ENCODE data around the gene ORC4. TPM values are rescaled to one million over a fixed set of nuclear protein-coding genes. Genes with fewer than 3 reads are reported as not detected.

ORC4 gene
- total RNA-seq, 1 experiment from 2014 or later = 72.9 TPM

- Histone ChIP-seq H2AFZ (ENCODE audit: low read length) (no peak overlapping the region), H3K4me2 (ENCODE audit: insufficient read depth, insufficient read length, low read length) (no peak overlapping the region), H3K4me1 (ENCODE audit: insufficient read depth, low read length) (no peaks in the 10 kb centered on the region), H4K91ac (ENCODE audit: insufficient read length, low read depth, low read length) (no peak overlapping the region), H3K4ac (ENCODE audit: low read depth, low read length) (no peak overlapping the region), H2BK5ac (ENCODE audit: insufficient read length, low read length) (no peak overlapping the region), H3K56ac (ENCODE audit: insufficient read length, low read depth, low read length) (no peak overlapping the region), H4K5ac (ENCODE audit: insufficient read length, low read depth, low read length) (no peak overlapping the region), H2AK5ac (ENCODE audit: insufficient read length, low read length) (no peak overlapping the region), H3T11ph (ENCODE audit: low read length) (no peak overlapping the region), H3K27me3 (ENCODE audit: insufficient read depth, low read length) (no peaks in the 10 kb centered on the region), H3K14ac (ENCODE audit: insufficient read depth, low read length) (no peak overlapping the region), H4K20me1 (ENCODE audit: control insufficient read depth, insufficient read depth, insufficient read length) (no peaks in the 10 kb centered on the region), H3K79me2 (ENCODE audit: insufficient read depth, low read length) (no peaks in the 10 kb centered on the region), H3K23me2 (ENCODE audit: insufficient read length, low read depth, low read length, poor library complexity, severe bottlenecking) (no peaks in the 10 kb centered on the region), H2BK15ac (ENCODE audit: low read depth, low read length) (no peak overlapping the region), H3K9ac (ENCODE audit: extremely low read depth, insufficient read length, low read length) (no peak overlapping the region), H3K27ac (ENCODE audit: insufficient read length, low read depth, low read length) (no peak overlapping the region), H2BK120ac (ENCODE audit: low read depth, low read length, poor library complexity, severe bottlenecking) (no peak overlapping the region), H3K23ac (ENCODE audit: insufficient read length, low read depth, low read length) (no peak overlapping the region), H3K9me3 (ENCODE audit: control insufficient read depth, low read depth, low read length) (no peaks in the 10 kb centered on the region), H2BK12ac (ENCODE audit: insufficient read length, low read depth, low read length) (no peak overlapping the region), H4K8ac (replicated peaks; ENCODE audit: insufficient read length, low read depth, low read length) (no peak overlapping the region), H3K18ac (ENCODE audit: insufficient read length, low read depth, low read length) (no peak overlapping the region), H3K79me1 (ENCODE audit: insufficient read depth, low read depth, low read length, poor library complexity, severe bottlenecking) (no peaks in the 10 kb centered on the region), H2BK20ac (ENCODE audit: low read depth, low read length, poor library complexity, severe bottlenecking) (no peak overlapping the region)
- DNase-seq = no peak
- no peaks in the 10 kb centered on the region for H3K27me3 Mint-ChIP-seq (ENCODE audit: low read depth)
- no peak for TF ChIP-seq CTCF (conservative IDR thresholded peaks at IDR 0.05)
- no peaks in the 10 kb centered on the region for H3K9me3 Mint-ChIP-seq
- no peak overlapping the region for H3K4me3 Mint-ChIP-seq
- no CpG with 5 or more reads among the region's 1 CpG for WGBS (ENCODE audit: extremely low coverage, insufficient read length, low lambda C conversion rate)
- no peak overlapping the region for H3K27ac Mint-ChIP-seq
- H3K36me3 Mint-ChIP-seq (ENCODE audit: insufficient read depth in 1 of 3, low read depth in 3 of 3) = peaks cover 1 to 27% (median 16%) of the 10 kb centered on the region in 3 experiments; a peak in 5 of 7 replicates
- H3K4me1 Mint-ChIP-seq = no peaks in the 10 kb centered on the region
Observed at GRCh38 chr2:147945660-147946059, 74.9 kb downstream of the ORC4 start.
